ENCODE data around the gene PBX1. TPM values are rescaled to one million over a fixed set of nuclear protein-coding genes. Genes with fewer than 3 reads are reported as not detected.

The PBX1 gene
- total RNA-seq, 4 donors from 2014 or later = 15.2 to 48.6 (median 23.5) TPM

GRCh38 chr1:164774819-164775654 is 216.1 kb downstream of the PBX1 start:
- peak overlapping the region in 3 of 4 donors; percentile 83 to 84 (median 84) for H3K27ac ChIP-seq
- peaks cover 20 to 77% (median 30%) of the 10 kb centered on the region in 3 donors for H3K4me1 ChIP-seq
- H3K36me3 ChIP-seq = no peaks in the 10 kb centered on the region
- no peak for DNase-seq
- H3K4me3 ChIP-seq = no peak overlapping the region
- no peaks in the 10 kb centered on the region for H3K27me3 ChIP-seq
- WGBS, 2 donors = 66 to 71% methylated on average over 13 to 14 of the region's 16 CpGs
- no peak for TF ChIP-seq POLR2A (IDR thresholded peaks at IDR 0.05)
- TF ChIP-seq CTCF (IDR thresholded peaks at IDR 0.05) = no peak
- intact Hi-C loops (cut with DNase I) = no loop called here
- H3K9me3 ChIP-seq = no peaks in the 10 kb centered on the region

GRCh38 chr1:164777518-164777917 is 218.5 kb downstream of the PBX1 start:
- Histone ChIP-seq H3K4me1 (peaks cover 5 to 77% (median 22%) of the 10 kb centered on the region in 3 donors), H3K4me3 (no peak overlapping the region), H3K27me3 (no peaks in the 10 kb centered on the region), H3K27ac (no peak overlapping the region), H3K9me3 (no peaks in the 10 kb centered on the region), H3K36me3 (no peaks in the 10 kb centered on the region)
- TF ChIP-seq POLR2A (IDR thresholded peaks at IDR 0.05) = no peak
- no peak for TF ChIP-seq CTCF (IDR thresholded peaks at IDR 0.05)
- no peak for DNase-seq
- intact Hi-C loops (cut with DNase I) = no loop called here
- 67% methylated on average over 2 of the region's 2 CpGs for WGBS, 2 donors

GRCh38 chr1:164779376-164779775 is 220.4 kb downstream of the PBX1 start:
- peaks cover 12 to 77% (median 32%) of the 10 kb centered on the region in 3 donors for H3K4me1 ChIP-seq
- TF ChIP-seq POLR2A (IDR thresholded peaks at IDR 0.05) (no peak), CTCF (IDR thresholded peaks at IDR 0.05) (no peak)

GRCh38 chr1:164780111-164780812 is 221.3 kb downstream of the PBX1 start:
- Histone ChIP-seq H3K27me3 (no peaks in the 10 kb centered on the region), H3K4me1 (peaks cover 15 to 77% (median 41%) of the 10 kb centered on the region in 3 donors), H3K27ac (peak overlapping the region; percentile 15 to 85 (median 79)), H3K9me3 (no peaks in the 10 kb centered on the region), H3K36me3 (no peaks in the 10 kb centered on the region), H3K4me3 (no peak overlapping the region)
- 60 to 74% methylated on average over 12 of the region's 12 CpGs for WGBS, 2 donors
- intact Hi-C loops (cut with DNase I) = loop anchor here (10.0 kb wide), 2 partner anchors 165 to 215 kb away; no protein-coding TSS in a partner anchor
- DNase-seq = no peak
- TF ChIP-seq CTCF (IDR thresholded peaks at IDR 0.05) (no peak), POLR2A (IDR thresholded peaks at IDR 0.05) (no peak)

More at GRCh38 chr1:164779376-164779775, 220.4 kb downstream of the PBX1 start:
- WGBS, 2 donors = 69 to 84% methylated on average over 2 of the region's 3 CpGs
- Histone ChIP-seq H3K36me3 (no peaks in the 10 kb centered on the region), H3K27ac (peak overlapping the region in 2 of 4 donors; percentile 76 to 85), H3K4me3 (no peak overlapping the region), H3K27me3 (no peaks in the 10 kb centered on the region), H3K9me3 (no peaks in the 10 kb centered on the region)
- intact Hi-C loops (cut with DNase I) = no loop called here
- DNase-seq = no peak

- TF ChIP-seq CTCF (IDR thresholded peaks at IDR 0.05) = no peak
- no peak for TF ChIP-seq POLR2A (IDR thresholded peaks at IDR 0.05)
- DNase-seq = no peak
- intact Hi-C loops (cut with DNase I) = loop anchor here (10.0 kb wide), 2 partner anchors 166 to 216 kb away; no protein-coding TSS in a partner anchor
- Histone ChIP-seq H3K9me3 (no peaks in the 10 kb centered on the region), H3K27me3 (no peaks in the 10 kb centered on the region), H3K4me1 (peaks cover 21 to 79% (median 47%) of the 10 kb centered on the region in 3 donors), H3K36me3 (no peaks in the 10 kb centered on the region), H3K27ac (peak overlapping the region; percentile 15 to 85 (median 79)), H3K4me3 (no peak overlapping the region)
- 48 to 71% methylated on average over 8 of the region's 8 CpGs for WGBS, 2 donors
Observed at GRCh38 chr1:164780863-164781262, 221.9 kb downstream of the PBX1 start.

All from esophagus squamous epithelium (tissue), 5 donors.